ENCODE data around the gene NTM.

NTM gene

DNA sequence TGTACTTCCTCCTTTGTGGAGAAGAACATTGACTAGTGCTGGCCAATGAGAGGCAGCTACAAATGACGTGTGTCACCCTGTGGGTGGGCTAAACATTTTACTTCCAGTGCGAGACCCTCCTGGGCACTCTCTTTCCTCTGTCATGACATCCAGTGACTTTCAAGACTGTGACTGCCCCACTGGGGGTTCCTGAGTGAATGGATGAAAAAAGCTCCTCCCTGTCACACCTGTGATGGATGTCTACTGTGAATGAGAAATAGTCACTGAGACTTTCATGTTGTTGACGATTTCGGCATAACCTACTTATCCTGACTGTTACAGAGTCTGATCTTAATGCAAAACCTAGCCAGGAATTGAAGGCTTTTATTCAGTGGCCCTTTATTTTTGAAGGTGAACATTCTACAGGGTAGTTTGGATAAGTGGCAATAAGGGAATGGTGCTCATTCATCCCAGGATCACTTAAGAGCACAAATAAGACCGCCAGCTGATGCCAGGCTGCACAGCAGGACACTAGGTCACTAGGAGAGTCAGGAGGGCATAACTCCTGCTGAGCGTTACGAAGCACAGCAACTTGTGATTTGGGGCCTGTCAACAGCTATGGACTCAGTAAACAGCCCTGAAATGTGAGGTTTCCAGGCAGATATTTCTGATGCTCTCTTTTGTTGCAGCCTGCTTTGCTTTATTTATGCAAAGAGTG, 636.6 kb downstream of the NTM start:
- in situ Hi-C loops (cut with HindIII; ENCODE audit: low sequenced_read_pairs), result no loop called here

DNA sequence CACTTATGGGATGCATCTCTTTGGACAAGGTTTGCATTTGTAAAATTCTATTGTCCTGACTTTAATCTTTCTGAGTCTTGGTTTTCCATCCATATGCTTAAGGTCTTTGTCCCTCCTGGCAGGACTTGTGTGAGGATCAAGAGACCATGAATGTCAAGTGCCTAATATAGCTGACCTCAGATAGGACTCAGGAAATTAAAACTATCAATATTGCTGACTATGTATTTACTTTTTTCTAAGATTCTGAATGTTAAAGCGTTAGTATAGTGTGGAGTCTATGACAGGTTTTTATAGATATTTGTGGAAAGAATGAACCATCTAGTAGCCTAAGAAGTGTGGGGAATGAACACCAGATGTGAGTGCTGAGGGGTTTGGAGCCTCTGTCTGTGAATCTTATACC, 637.8 kb downstream of the NTM start:
- in situ Hi-C loops (cut with HindIII; ENCODE audit: low sequenced_read_pairs), result no loop called here

DNA sequence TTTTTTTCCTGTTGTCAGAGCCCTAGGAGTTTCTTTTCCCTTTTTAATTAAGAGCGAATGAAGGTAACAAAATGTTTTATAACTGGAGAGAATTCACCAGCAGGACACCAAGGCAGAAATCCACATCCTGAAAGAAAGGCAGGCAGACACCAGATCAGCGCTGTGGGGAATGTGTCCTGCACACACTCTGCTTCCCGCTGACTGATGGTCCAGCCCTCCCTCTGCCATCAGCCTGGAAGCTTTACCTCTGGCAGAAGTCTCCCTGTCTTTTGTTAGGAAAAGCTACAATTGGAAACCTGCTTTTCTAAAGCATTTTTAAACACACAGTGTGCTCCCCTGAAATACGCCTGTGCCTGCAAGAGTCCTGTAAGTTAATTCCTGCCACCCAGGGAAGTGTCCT, 638.5 kb downstream of the NTM start:
- in situ Hi-C loops (cut with HindIII; ENCODE audit: low sequenced_read_pairs), result no loop called here

DNA sequence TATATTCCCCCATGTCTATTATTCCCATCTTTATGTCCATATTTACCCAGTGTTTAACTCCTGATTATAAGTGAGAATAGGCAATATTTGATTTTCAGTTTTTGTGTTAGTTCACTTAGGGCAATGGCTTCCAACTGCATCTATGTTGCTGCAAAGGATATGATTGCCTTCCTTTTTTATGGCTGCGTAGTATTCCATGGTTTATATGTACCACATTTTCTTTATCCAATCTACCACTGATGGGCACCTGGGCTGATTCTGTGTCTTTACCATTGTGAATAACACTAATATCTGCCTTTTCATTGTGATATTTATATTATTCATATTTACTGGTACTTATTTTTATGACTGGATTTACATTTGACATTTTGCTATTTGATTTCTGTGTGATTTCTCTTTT, 649.6 kb downstream of the NTM start:
- in situ Hi-C loops (cut with HindIII; ENCODE audit: low sequenced_read_pairs), result no loop called here

DNA sequence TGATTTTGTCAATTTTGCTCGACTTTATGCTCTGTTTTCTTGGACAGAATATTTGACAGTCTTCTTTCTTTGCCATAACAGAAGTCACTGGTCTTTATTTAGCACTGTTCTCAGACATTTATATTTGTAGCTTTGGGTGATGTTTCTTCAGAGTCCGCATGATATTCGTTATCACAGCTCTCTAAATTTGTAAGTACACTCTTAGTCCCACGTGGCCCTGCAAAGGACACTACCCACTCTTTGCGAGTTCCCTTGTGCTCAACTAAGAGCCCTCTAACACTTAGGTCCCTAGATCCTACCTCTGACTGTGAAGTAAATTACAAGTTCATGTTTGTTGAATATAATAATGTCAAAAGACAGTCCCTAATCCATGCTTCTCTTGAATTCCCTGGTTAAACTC, 651.9 kb downstream of the NTM start:
- in situ Hi-C loops (cut with HindIII; ENCODE audit: low sequenced_read_pairs), result no loop called here

DNA sequence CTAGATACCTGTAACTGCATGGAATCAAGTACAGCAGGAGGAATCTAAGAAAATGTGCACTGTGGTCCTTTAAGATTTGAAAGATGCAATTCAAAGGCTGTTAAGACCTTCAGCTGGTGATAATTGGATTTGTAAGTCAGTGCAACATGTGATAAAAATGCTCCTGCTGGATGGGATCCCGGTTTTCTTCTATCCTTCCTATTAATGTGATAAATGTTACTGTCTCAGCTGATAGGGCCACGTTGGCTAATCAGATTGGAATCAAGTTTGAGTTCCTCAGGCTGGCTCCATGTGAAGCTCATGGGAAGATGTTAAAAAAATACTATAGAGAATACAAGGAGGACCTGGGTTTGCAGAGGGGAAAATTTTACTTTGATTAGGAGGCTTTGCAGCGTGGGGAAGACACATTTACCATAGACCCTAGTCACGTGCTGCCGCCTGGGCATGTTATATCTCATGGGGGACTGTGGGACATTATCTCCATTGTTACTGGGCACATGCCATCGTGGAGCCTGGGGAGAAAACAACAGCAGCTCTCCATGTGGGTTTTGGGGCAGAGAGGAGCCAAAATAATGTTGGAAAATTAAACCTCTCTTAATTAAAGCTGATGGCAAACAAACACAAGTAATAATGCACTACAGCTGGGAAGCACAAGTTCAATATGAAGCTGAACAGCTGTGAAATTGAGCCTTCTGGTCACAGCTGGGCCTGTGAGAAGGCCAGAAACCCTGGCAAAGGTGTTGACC, 652.5 kb downstream of the NTM start:
- in situ Hi-C loops (cut with HindIII; ENCODE audit: low sequenced_read_pairs), result no loop called here

DNA sequence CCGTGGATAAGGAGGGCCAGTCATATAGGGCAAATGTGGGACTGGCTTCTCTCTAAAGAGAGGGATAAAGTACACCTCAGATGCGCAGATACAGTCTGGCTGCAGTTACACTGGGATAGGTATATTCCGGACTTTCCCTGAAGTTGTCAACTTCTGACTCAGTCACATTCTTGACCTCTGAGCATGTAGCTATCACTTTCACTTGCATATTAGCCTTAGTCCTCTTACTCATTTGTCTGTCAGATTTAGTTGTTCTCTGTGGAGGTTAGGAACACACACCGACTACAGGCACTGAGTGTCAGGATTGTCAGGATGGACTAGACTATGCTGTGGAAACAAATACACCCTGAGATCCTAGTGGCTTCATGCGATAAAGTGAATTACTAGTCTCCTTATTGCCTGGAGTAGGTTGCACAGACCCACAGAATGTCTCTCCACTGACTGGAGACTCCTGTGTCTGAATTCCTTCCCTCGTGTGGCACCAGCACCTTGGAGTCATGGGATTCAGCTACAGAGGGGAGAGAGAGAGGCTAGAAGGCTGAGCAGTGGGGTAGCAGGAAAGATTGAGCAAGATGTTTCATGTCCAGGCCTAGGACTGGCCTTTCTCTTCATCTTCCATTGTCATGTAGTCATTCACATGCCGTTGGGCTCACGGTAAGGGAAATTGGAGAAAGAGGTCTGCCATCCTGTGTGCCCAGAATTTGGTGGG, 654.3 kb downstream of the NTM start:
- in situ Hi-C loops (cut with HindIII; ENCODE audit: low sequenced_read_pairs), result no loop called here

DNA sequence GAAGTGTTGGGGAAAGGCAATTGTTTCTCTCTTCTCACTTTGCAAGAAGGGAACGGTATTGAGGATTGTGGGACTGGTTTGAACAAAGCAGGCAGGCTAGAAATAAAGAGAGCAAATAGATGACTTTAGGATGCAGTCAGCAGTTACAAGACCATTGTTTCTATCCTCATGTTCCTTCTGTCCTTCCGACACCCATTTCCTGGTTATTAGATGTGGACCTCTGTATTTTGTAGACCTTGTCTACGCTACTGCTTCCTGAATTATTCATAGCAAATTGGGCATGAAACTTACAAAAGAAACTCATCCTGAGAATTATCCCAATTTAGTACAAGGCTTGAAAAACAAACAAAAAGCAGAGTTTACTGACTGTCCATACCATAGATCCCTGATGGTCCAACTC, 656.3 kb downstream of the NTM start:
- in situ Hi-C loops (cut with HindIII; ENCODE audit: low sequenced_read_pairs), result no loop called here

DNA sequence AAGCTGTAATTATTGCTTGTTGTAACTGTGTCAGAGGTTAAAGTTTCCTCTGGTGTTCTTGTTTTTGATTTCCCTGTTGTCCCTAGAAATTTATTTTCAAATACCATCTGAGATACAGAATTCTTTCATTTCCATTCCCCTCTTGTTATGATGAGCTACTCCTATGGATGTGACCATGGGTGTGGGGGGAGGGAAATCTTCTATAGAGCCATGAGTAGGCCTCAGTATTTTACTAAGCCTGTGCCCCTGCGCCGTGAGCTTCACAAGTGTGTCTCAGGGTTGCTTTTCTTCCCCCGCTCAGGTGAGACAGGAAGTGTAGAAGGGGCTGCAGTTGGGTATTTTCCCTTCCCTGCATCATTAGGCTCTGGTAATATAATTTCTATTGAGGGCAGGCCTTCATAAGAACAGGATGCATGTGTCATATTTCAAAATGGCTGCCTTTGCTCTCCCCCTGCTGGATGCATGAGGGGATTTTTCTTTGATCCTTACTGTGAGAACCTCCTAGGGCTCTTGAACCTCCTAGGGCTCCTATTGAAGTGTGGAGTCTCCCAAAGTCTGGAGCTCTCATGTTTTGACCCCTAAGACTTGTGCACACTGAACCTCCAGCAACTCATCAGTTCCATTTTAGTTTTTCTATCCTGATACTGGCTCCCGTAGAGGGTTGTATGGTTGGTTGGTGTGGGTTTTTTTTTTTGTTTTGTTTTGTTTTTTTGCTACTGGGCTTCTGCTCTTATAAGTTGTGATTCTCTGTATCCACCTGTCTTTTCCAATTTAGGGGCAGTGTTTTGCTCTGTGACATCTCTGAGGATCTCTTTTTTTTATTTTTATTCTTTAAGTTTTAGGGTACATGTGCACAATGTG, 658.2 kb downstream of the NTM start:
- in situ Hi-C loops (cut with HindIII; ENCODE audit: low sequenced_read_pairs), result no loop called here

DNA sequence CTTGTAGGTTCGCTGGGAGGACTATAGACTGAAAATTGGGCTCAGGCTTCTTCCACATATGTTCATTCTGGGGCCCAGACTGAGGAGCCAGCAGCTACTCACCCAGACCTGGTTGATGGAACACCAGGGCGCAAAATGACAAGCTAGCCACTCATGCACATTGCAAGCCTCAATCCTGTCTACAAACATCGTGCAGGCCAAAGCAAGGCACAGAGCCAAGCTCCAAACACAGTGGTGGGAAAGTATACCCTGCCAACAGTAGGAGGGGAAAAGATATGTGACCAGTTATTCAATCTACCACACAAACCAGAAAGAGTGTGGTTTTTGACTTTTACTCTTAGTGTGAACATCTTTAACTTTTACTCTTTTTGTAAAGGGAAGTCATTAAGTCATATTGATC, 660.5 kb downstream of the NTM start:
- in situ Hi-C loops (cut with HindIII; ENCODE audit: low sequenced_read_pairs), result no loop called here

DNA sequence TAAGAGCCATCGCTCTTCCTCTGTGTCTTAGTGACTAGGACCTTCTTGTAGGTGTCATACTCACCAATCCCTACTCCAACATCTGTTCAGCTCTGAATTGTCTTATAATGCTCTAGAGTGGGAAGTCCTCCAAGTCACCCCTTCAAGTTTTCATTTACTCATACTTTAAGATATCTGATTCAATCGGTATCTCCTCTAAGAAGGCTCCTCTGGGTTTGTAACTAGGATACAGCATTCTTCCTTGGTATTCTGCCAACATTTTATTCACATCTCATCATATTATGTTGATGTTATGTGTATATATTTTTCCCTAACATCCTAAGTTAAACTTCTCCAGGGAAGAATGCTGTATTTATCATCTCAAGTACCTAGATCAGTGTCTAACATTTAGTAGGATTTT, 662.1 kb downstream of the NTM start:
- in situ Hi-C loops (cut with HindIII; ENCODE audit: low sequenced_read_pairs), result no loop called here

DNA sequence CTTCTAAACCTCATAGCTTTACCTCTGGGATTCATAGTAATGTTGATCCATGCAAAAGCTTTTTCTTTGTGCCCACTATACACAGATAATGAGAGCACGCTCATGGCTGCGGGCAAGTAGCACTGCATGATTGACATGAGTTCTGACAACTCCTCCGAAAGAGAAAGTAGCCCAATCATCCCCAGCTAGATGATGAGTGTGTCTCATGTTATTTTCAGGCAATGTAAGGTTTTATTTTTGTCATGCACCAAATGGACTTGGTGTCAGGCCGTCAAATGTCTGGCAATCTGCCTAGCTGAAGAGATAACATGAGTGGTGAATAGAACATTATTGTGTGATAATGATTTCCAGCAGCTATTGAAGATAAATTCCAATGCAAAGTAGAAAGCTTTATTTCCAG, 662.6 kb downstream of the NTM start:
- in situ Hi-C loops (cut with HindIII; ENCODE audit: low sequenced_read_pairs), result no loop called here

DNA sequence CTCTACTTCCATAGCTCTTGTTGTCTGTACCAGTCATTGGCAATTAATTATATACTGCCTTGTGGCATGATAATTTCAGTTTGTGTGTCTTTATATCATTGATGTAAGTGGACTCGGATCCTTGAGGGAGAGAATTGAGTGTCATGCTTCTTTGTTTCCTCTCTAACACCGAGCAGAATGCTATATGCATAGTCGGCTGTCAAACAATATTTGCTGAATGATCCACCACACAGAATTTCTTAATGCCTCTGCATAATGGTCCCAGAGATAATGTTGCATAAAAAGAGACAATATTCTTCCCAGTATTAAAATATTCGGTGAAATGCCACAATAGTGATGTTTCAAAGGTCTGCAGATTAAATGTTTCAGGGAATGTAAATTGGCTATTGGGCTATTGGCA, 664.8 kb downstream of the NTM start:
- in situ Hi-C loops (cut with HindIII; ENCODE audit: low sequenced_read_pairs), result no loop called here

DNA sequence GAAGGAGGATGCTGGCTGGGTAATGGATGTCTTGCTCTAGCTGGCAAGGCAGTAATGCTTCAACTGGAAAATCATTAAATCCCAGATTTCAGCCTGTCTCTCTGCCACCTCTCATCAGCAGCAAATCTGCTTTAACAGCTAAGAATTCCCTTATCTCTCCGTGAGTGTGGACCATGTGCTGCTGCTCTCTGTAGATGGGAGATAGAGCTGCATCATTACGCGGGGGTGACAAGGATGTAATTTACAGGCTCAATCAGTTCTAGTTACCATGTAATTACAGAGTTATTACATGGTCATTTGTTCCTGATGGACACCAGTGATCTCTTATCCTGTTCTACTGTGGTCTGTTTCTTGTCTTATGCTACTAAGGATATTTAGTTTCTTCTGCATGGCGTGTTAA, 665.4 kb downstream of the NTM start:
- in situ Hi-C loops (cut with HindIII; ENCODE audit: low sequenced_read_pairs), result no loop called here

DNA sequence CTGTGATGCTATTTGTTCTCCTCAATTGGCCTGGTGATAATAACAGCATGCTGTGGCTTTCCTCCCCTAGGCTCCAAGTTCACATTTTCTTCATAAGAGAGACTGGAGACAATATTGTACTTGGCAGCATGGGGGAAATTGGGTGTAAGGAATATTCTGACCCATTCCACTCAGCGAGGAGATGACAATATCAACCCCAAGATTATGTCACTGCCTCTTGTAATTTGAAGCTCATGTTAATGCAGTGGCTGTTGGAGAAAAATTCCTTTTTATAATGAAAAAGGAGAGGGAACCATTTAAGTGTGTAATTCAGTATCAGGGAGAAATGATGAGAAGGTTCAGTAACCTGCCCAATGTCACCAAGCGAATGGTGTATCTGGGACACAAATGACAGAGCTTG, 665.8 kb downstream of the NTM start:
- in situ Hi-C loops (cut with HindIII; ENCODE audit: low sequenced_read_pairs), result no loop called here

DNA sequence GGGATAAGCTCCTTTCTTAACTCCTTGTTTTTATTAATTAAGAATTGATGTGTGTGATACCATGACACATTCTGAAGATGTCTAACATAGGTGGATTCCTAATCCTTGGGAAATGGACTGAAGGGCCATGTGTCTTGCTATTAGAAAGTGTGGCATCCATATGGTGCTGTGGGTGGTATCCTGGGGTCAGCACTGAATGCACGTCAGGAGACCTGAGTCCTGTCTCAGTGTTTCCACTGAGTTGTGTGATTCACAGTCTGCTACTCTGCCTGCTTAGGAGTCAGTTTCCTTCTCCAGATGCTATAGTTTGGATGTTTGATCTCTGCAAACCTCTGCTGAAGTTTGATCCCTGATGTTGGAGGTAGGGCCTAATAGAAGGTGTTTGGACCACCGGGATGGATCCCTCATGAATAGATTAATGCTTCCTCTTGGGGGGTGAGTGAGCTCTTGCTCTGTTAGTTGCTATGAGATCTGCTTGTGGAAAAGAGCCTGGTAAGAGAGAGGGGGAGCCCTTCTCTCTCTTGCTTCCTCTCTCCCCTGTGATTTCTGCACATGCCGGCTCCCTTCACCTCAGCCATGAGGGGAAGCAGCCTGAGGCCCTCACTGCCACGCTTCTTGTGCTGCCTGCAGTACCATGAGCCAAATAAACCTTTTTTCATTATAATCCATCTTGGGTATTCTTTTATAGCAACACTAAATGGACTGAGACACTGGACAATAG, 666.5 kb downstream of the NTM start:
- in situ Hi-C loops (cut with HindIII; ENCODE audit: low sequenced_read_pairs), result no loop called here

DNA sequence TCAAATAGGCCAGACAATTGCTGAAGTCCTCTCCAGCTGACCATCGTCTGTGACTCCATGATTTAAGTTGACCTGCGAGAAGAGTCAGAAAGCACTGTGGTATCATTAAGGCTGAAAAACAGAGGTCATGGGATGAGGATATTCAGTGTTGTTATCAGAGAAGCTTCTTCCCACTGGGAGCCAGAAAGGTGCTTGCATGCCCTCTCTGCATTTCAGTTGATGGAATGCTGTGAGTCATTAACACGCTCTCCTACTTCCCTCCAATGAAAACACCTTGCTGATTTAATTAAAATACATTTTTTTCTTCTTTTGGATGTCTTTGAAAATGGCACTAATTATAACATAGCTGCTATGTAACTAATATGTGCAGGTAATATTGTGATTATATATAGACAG, 667.0 kb downstream of the NTM start:
- in situ Hi-C loops (cut with HindIII; ENCODE audit: low sequenced_read_pairs), result no loop called here

DNA sequence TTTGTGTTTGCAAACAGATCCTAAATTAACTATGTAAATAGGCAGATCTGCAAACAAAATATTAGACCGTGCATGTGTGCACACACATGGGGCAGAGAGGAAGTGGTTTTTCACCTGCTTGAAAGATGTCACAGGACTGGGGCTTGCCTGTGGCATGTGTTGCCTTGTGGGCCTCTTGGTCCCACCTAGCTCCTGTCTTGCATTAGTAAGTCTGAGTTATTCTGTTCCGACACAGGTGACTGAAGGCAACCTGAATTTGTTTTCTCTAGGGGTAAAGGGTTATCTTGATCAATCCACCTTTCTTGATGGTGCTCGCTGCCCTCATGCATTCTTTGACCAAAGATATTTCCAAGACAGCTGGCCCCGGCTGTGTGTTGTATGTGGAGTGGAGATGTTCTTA, 667.5 kb downstream of the NTM start:
- in situ Hi-C loops (cut with HindIII; ENCODE audit: low sequenced_read_pairs), result no loop called here

DNA sequence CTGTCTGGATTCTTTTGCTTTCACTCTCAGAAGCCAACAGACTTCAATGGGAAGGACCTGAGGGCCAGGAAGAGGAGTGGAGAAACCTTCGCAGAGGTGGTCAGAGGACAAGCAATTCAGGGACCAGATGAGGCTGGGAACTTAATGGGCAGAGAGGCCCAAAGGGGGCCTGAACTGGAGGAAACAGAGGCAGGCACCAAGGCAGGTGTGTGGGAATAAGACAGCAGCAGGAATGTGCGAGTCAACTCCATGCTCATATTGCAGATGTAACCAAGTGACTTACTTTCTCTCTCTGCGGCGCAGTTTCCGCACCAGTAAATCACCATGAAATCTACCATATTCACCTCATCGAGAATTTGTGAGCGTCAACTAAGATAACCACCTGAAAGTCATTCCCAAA, 669.1 kb downstream of the NTM start:
- in situ Hi-C loops (cut with HindIII; ENCODE audit: low sequenced_read_pairs), result no loop called here

DNA sequence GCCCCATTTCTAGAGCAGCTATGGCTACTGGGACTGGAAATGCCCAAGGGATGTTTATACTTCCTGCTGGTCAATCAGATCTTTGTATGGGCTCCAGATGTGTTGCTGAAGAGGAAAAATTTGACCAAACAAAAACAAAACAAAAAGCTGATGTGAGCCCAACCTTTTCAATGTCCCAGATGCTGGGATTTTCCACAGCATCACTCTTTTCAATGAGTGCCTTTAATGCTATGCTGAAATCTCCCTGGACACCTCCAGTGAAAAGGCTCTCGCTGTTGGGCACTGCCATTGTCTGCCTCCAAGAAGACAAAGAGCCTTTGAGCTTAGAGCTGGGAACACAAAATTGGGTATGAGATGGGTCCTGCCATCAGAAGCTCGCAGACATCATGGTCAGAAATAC, 671.9 kb downstream of the NTM start:
- in situ Hi-C loops (cut with HindIII; ENCODE audit: low sequenced_read_pairs), result no loop called here

DNA sequence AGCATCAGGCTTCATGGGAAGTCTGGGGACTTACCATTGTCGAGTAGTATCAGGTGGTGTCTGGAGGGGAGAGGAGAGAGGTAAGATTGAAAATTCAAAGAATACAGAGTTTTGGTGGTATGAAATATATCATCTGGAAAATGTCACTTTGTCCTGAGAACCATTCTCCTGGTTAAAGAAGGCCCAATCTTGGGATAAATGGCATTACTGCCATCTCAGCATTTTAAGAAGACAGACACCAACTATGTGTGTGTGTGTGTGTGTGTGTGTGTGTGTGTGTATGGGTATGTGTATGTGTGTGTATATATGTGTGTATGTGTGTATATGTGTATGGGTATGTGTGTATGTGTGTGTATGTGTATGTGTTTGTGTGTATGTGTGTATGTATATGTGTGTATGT, 673.3 kb downstream of the NTM start:
- in situ Hi-C loops (cut with HindIII; ENCODE audit: low sequenced_read_pairs), result no loop called here
